DOHH2 (cell line): ENCODE measurements around the gene ZNF732.

Experiments used
- H3F3A ChIP-seq: fragments of 200-600 bp; sonication (generic), shearing (Covaris generic); 2 replicates; pipeline ENCODE4 v1.6.0; 2016; ENCODE audit warnings: antibody characterized with exemption, mild to moderate bottlenecking; ENCODE audit not compliant: control insufficient read depth, insufficient read depth
- H3K27ac ChIP-seq: fragments of 200-600 bp; sonication (generic); 2 replicates; pipeline ENCODE4 v1.5.1; 2014; ENCODE audit warnings: low read depth, mild to moderate bottlenecking, low read length, moderate library complexity
- H3K27me3 ChIP-seq: fragments of 200-600 bp; sonication (generic); 2 replicates; pipeline ENCODE4 v1.6.1; 2014; ENCODE audit warnings: mild to moderate bottlenecking, low read length, mixed read lengths; ENCODE audit not compliant: control insufficient read depth
- H3K36me3 ChIP-seq: fragments of 200-600 bp; sonication (generic); 2 replicates; pipeline ENCODE4 v1.6.1; 2014; ENCODE audit warnings: mild to moderate bottlenecking, low read length, moderate library complexity, mixed read lengths; ENCODE audit not compliant: control insufficient read depth
- H3K4me1 ChIP-seq: fragments of 200-600 bp; sonication (generic); 2 replicates; pipeline ENCODE4 v1.6.1; 2014; ENCODE audit warnings: mild to moderate bottlenecking, low read length, mixed read lengths; ENCODE audit not compliant: control insufficient read depth
- H3K4me2 ChIP-seq: fragments of 200-600 bp; sonication (generic); 2 replicates; pipeline ENCODE4 v1.6.0; 2014; ENCODE audit warnings: mild to moderate bottlenecking, low read length, moderate library complexity
- H3K4me3 ChIP-seq: fragments of 200-600 bp; sonication (generic); 2 replicates; pipeline ENCODE4 v1.5.1; 2014; ENCODE audit warnings: mild to moderate bottlenecking, low read length, mixed read lengths
- H3K79me2 ChIP-seq: fragments of 200-600 bp; sonication (generic); 2 replicates; pipeline ENCODE4 v1.6.1; 2014; ENCODE audit warnings: mild to moderate bottlenecking, low read length, mixed read lengths; ENCODE audit not compliant: control insufficient read depth
- H3K9me2 ChIP-seq: fragments of 200-600 bp; sonication (generic); replicated peaks from 2 replicates; pipeline ENCODE4 v1.6.1; 2014; ENCODE audit warnings: mild to moderate bottlenecking, low read length, mixed read lengths; ENCODE audit not compliant: control insufficient read depth
- H3K9me3 ChIP-seq: fragments of 200-600 bp; sonication (generic); 2 replicates; pipeline ENCODE4 v1.6.1; 2014; ENCODE audit warnings: antibody characterized with exemption, low read length, mixed read lengths; ENCODE audit not compliant: control insufficient read depth, insufficient read depth
- H4K20me1 ChIP-seq: fragments of 200-600 bp; sonication (generic); 2 replicates; pipeline ENCODE4 v1.6.0; 2014; ENCODE audit warnings: low read depth, mild to moderate bottlenecking, antibody characterized with exemption, low read length, moderate library complexity; ENCODE audit not compliant: control insufficient read depth, insufficient read depth
- CTCF ChIP-seq: fragments of 200-600 bp; sonication (generic); IDR thresholded peaks from one replicate; pipeline ENCODE4 v1.5.1; 2014; ENCODE audit warnings: antibody characterized with exemption, mild to moderate bottlenecking, low read depth, low read length; ENCODE audit not compliant: poor library complexity, severe bottlenecking
- EZH2phosphoT487 ChIP-seq: fragments of 200-600 bp; sonication (generic); IDR thresholded peaks from 2 replicates; pipeline ENCODE4 v1.6.1; 2017; ENCODE audit warnings: borderline replicate concordance, mild to moderate bottlenecking, antibody characterized with exemption, low read length, moderate library complexity, mixed read lengths

Gene ZNF732

GRCh38 chr4:302381-302780 lies 2.9 kb downstream of the ZNF732 start:
- TF ChIP-seq CTCF (no peak), EZH2phosphoT487 (no peak)
- H3K27ac ChIP-seq = no peak overlapping the region
- H3K9me2 ChIP-seq = no peaks in the 10 kb centered on the region
- no peaks in the 10 kb centered on the region for H4K20me1 ChIP-seq
- peaks cover 5% of the 10 kb centered on the region for H3K36me3 ChIP-seq
- H3K4me3 ChIP-seq = no peak overlapping the region
- no peaks in the 10 kb centered on the region for H3K79me2 ChIP-seq
- H3K4me2 ChIP-seq = no peak overlapping the region
- peaks cover 8% of the 10 kb centered on the region; the same call in 1 of the 2 replicates for H3F3A ChIP-seq
- peaks cover 15% of the 10 kb centered on the region for H3K4me1 ChIP-seq
- H3K27me3 ChIP-seq = no peaks in the 10 kb centered on the region
- peaks cover 31% of the 10 kb centered on the region for H3K9me3 ChIP-seq

DNA sequence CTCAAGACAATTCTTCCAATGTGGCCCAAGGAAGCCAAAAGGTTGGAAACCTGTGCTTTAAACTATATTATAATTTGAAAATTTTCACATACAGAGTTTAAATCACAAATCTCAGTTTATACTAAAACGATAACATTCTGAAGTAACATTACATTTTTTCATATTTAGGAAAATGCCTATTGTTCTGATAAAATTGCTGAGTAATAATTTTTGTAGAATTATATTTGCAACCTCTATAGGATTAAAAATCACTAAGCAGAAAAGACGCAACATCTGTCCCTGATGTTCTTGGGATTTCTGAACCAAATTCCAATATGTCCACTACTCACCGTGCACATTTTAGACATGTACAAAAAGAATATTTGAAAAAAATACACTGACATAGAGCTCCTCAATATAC lies 10.5 kb downstream of the ZNF732 start:
- no peaks in the 10 kb centered on the region for H4K20me1 ChIP-seq
- H3F3A ChIP-seq = no peaks in the 10 kb centered on the region
- no peaks in the 10 kb centered on the region for H3K27me3 ChIP-seq
- no peaks in the 10 kb centered on the region for H3K79me2 ChIP-seq
- H3K27ac ChIP-seq = no peak overlapping the region
- TF ChIP-seq EZH2phosphoT487 (no peak), CTCF (no peak)
- H3K9me3 ChIP-seq = peaks cover 18% of the 10 kb centered on the region
- H3K4me1 ChIP-seq = no peaks in the 10 kb centered on the region
- no peak overlapping the region for H3K4me3 ChIP-seq
- H3K4me2 ChIP-seq = no peak overlapping the region
- no peaks in the 10 kb centered on the region for H3K9me2 ChIP-seq
- H3K36me3 ChIP-seq = no peaks in the 10 kb centered on the region

DNA sequence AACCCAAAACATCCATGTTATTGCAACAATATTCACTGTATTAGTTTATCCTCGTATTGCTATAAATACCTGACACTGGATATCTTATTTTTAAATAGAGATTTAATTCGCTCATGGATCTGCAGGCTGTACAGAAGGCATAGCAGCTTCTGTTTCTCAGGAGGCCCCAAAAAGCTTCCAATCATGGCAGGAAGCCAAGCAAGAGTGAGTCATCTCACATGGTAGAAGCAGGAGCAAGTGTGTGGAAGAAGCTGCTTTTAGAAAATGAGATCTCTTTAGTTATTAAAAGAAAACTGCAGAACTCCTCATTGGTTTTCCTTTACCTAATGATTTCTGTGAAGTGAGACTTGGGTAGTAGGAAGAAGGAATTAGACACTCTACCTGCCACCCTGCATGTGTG lies 16.4 kb downstream of the ZNF732 start:
- Histone ChIP-seq H3K4me3 (no peak overlapping the region), H3F3A (no peaks in the 10 kb centered on the region), H3K79me2 (no peaks in the 10 kb centered on the region), H3K27me3 (no peaks in the 10 kb centered on the region), H3K9me3 (peaks cover 26% of the 10 kb centered on the region), H3K4me2 (no peak overlapping the region), H4K20me1 (no peaks in the 10 kb centered on the region), H3K27ac (no peak overlapping the region), H3K4me1 (no peaks in the 10 kb centered on the region), H3K36me3 (no peaks in the 10 kb centered on the region), H3K9me2 (no peaks in the 10 kb centered on the region)
- TF ChIP-seq CTCF (no peak), EZH2phosphoT487 (no peak)
